Fibroblast of the aortic adventitia (primary cell): Measurements from ENCODE around the gene MED12L. TPM values are rescaled to one million over a fixed set of nuclear protein-coding genes. Genes with fewer than 3 reads are reported as not detected.
A peak's percentile ranks its signal among the peaks of the same experiment; 100 is the strongest.

Source experiments
- DNase-seq: peaks from one replicate; pipeline ENCODE4 v3.0.0-alpha.2; 2010; ENCODE audit warnings: low read depth
- H3K4me3 ChIP-seq: 2 replicates; pipeline ENCODE4 v1.5.1; 2011; ENCODE audit warnings: low read depth, mild to moderate bottlenecking, control low read depth, low read length, moderate library complexity
- total RNA-seq: library from RNA; depleted of rRNA; stranded (reverse); fragments of >200 nt; gene quantifications from 2 replicates; pipeline ENCODE4 v1.2.3, GENCODE V29; 2012; ENCODE audit warnings: low replicate concordance
- TF ChIP-seq, protein P1 (sequence below): IDR thresholded peaks from 2 replicates; pipeline ENCODE4 v1.5.1; 2011; ENCODE audit warnings: mild to moderate bottlenecking, low read length, control low read depth, inconsistent platforms; ENCODE audit not compliant: insufficient read depth

The MED12L gene
- total RNA-seq, 1 donor: 0.72 TPM

DNA sequence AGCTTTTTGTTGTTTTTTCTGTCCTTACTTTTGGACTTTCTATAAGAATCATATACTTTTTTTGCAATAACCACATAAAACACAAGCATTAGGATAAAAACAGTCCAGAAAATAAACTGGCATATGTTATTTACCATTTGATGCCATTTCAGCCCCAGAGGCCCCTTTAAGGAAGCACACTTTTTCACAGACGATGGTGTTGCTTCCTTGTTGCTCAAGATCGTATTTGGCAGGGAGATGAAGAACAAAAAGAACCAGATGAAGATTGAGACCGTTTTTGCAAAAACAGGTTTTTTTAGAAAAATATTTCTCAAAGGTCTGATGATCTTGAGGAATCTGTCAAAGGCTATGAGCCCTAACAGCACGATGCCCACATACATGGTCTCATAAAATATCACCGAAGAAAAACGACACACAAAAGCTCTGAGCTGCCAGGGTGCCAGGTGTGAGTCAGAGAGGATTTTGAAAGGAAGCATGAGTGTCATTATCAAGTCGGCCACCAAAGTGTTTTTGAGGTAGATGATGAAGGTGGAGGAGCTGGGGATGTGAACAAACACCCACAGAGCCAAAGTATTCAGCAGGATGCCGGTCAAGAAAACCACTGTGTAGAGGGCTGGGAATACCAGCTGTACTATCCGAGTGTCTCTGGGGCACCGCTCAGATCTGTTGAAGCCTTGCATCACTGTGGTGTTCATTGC lies 243.0 kb downstream of the MED12L start:
- no peak overlapping the region for H3K4me3 ChIP-seq
- DNase-seq: peak; percentile 48
- TF ChIP-seq, protein P1, sequence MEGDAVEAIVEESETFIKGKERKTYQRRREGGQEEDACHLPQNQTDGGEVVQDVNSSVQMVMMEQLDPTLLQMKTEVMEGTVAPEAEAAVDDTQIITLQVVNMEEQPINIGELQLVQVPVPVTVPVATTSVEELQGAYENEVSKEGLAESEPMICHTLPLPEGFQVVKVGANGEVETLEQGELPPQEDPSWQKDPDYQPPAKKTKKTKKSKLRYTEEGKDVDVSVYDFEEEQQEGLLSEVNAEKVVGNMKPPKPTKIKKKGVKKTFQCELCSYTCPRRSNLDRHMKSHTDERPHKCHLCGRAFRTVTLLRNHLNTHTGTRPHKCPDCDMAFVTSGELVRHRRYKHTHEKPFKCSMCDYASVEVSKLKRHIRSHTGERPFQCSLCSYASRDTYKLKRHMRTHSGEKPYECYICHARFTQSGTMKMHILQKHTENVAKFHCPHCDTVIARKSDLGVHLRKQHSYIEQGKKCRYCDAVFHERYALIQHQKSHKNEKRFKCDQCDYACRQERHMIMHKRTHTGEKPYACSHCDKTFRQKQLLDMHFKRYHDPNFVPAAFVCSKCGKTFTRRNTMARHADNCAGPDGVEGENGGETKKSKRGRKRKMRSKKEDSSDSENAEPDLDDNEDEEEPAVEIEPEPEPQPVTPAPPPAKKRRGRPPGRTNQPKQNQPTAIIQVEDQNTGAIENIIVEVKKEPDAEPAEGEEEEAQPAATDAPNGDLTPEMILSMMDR: no peak

DNA sequence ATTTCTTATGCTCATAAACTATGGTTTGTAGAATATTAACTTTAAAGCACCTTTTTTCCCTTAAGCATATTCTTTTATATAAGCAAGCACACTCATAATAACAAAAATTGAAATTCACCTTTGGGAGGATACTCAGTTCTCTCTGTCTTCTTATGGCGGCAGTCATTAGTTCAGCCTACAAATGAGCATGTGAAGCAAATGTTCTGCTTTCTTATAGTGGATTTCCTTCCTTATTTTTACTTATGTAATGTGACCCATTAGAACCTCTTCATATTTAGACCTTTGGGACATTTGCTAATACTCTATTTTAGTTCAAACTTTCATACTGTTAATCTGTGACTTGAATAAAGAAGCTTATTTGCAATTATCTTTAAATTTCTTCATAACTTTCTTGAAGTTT lies 243.9 kb downstream of the MED12L start, which contains the start of gene P2RY13:
Gene P2RY13 (minus strand): TSS at position 187 of the 400 bp plus-strand sequence. CDS start 21 bp downstream, at position 166.
- no peak within 1 kb of the TSS for H3K4me3 ChIP-seq
- DNase-seq: no peak
- TF ChIP-seq, protein P1: no peak

DNA sequence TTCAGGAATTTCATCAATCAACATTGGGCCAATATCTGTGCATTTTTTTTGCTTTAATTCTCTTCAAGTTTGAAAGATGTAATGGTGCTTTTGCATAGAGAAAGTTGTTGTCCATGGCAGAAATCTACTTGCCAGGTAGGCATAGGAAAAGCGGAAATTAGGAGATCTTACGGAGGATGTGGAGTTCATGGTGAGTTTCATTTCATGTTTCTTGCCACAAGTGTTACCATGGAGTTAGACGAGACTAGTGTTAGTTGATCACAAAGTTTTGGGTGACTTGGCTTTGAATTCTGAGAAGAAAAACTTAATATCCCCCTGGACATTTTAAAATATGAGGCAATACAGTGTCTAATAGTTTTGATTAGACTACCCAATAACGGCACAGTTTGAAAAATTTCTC lies 244.9 kb downstream of the MED12L start:
- TF ChIP-seq, protein P1: no peak
- DNase-seq: no peak
- no peak overlapping the region for H3K4me3 ChIP-seq

DNA sequence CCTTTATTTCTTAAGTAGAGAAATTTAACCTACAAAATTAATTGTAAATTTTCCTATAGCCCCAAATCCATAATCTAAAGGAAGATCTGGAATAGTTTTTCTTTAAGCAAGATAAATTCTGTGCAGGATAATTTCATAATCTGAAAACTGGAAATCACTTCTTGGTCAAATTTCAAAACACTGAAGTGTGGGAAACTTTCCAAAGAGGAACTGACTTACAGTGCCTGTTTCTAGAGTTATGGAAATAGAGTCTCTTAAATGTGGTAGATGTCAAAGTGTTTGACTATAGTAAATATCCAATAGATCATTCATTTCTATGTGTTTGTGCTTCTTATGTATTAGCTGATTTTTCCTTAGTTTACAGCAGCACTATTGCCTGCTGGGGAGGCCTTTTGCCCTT lies 245.4 kb downstream of the MED12L start:
- TF ChIP-seq, protein P1: no peak
- peak; percentile 49 for DNase-seq
- H3K4me3 ChIP-seq: no peak overlapping the region

DNA sequence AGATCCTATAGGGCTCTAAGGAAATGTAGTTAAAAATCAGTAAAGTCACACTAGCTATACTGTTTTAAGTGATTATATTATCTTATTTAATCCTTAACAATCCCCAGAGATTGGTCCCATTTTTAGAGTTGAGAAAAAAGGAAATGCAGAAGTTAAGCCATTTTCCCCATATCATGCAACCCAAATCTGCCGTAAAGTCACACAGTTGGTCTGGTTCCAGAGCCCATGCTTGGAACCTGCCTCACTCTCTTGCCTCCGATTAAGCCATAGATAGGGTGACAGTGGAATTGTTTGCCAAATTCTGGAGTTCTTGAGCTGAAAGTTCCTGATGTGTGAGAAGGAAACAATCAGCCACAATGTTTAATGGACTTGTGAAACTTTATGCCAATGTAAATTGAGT lies 246.2 kb downstream of the MED12L start:
- DNase-seq: no peak
- H3K4me3 ChIP-seq: no peak overlapping the region
- TF ChIP-seq, protein P1: no peak

DNA sequence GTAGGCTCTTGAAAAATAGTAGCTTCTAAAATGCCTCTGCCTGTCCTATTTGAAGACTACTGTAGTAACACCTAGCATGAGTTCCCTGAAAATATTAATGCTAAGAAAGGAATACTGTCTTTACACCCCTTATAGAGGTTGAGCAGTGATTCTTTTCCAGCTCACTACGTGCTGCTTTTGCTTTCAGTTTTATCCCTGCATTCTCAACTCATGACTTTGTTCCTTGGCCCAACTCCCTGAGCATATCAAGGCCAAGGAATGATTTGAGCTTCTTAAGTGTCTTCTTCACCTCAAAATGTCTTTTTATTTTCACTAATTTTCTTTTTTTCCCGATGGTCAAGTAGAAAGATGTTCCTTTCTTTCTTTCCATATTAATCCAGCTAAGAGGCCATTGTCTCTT lies 260.4 kb downstream of the MED12L start:
- peak; percentile 78 for DNase-seq
- TF ChIP-seq, protein P1: no peak
- no peak overlapping the region for H3K4me3 ChIP-seq

DNA sequence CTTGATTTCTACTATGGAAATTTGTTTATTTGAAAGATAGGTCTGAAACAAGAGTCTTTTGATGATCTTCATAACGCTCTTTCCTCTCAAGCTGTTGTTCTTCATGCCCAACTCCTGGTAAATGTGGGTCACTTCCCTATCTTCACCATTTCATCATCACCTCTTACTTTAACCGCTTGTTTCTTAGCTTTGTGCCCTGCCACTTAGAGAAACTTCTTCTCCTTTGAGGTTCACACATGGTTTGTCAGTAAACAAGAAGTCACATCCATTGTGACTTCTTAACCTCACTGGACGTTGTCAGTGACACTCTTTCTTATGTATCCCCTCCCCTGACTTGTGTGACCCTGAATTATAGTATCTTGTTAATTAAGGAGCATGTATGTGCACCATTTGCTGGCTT lies 260.8 kb downstream of the MED12L start:
- no peak overlapping the region for H3K4me3 ChIP-seq
- no peak for DNase-seq
- TF ChIP-seq, protein P1: no peak
